ENCODE data around the gene KCNAB2.

The KCNAB2 gene

DNA sequence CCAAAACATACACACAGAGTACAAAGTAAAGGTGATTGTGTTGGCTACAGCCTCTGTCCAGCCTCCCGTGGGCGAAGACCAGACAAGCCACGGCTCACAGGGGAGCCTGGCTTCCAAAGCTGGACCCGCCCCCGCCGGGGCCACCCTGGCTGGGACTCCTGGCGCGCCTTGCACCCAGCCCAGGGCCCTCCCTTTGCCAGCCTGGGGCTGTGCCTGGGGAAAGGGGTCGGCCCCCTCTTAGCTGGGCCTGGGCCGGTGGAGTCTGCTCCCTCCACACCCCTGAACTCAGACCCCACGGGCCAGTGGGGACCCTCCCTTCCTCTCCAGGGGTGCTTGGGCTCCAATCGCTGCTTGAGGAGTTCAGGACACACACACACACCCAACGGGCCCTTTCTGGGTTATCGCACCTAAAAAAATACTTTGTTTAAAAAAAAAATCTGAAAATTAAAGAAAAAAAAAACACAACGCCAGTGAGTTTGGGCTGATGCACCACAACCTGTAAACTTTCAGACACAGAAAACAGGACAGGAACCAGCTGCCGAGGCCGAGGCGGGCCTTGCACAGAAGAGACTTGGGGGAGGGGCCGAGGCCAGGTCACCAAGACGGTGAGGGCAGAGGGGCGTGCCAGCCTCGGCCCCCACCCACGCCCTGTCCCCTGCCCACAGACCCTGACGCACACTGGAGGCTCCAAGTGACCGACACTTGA, 56.3 kb downstream of the KCNAB2 start:
- WGBS, 2 experiments: 86 to 87% methylated on average over 24 to 25 of the region's 25 CpGs
- H3K4me3 ChIP-seq (ENCODE audit: insufficient read depth, low read depth, low read length): no peak overlapping the region

DNA sequence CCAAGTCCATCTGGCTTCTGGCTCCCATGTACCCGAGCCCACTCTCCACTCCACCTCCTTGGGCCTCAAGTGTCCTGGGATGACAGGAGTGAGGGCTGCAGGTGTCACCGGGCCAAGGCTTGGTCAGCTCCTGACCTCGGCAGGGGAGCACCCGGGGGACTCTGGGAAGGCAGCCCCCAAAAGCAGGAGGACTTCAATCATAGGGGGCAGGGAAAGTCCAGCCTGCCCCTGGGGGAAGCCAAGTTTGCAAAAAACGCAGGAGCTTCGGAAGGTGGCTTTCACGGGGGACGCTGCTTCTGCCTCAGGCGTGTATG, 56.8 kb downstream of the KCNAB2 start:
- no peak overlapping the region for H3K4me3 ChIP-seq (ENCODE audit: insufficient read depth, low read depth, low read length)
- WGBS, 2 experiments: 93 to 94% methylated on average over 9 of the region's 9 CpGs
- no peaks in the 10 kb centered on the region for H3K36me3 ChIP-seq (ENCODE audit: control insufficient read depth, insufficient read depth, low read length)
- H3K4me1 ChIP-seq (ENCODE audit: control insufficient read depth, insufficient read depth, low read length): peaks cover 8% of the 10 kb centered on the region
- H3K9me3 ChIP-seq (ENCODE audit: control insufficient read depth, low read length): no peaks in the 10 kb centered on the region
- H3K27ac ChIP-seq (ENCODE audit: insufficient read depth, low read depth, low read length, poor library complexity, severe bottlenecking): no peak overlapping the region
- H3K27me3 ChIP-seq (ENCODE audit: control insufficient read depth, insufficient read depth, low read length, poor library complexity, severe bottlenecking): no peaks in the 10 kb centered on the region

More for the DNA sequence above, 56.3 kb downstream of the KCNAB2 start:
- Histone ChIP-seq H3K36me3 (ENCODE audit: control insufficient read depth, insufficient read depth, low read length) (no peaks in the 10 kb centered on the region), H3K9me3 (ENCODE audit: control insufficient read depth, low read length) (no peaks in the 10 kb centered on the region), H3K27me3 (ENCODE audit: control insufficient read depth, insufficient read depth, low read length, poor library complexity, severe bottlenecking) (no peaks in the 10 kb centered on the region), H3K27ac (ENCODE audit: insufficient read depth, low read depth, low read length, poor library complexity, severe bottlenecking) (no peak overlapping the region), H3K4me1 (ENCODE audit: control insufficient read depth, insufficient read depth, low read length) (peaks cover 8% of the 10 kb centered on the region)

DNA sequence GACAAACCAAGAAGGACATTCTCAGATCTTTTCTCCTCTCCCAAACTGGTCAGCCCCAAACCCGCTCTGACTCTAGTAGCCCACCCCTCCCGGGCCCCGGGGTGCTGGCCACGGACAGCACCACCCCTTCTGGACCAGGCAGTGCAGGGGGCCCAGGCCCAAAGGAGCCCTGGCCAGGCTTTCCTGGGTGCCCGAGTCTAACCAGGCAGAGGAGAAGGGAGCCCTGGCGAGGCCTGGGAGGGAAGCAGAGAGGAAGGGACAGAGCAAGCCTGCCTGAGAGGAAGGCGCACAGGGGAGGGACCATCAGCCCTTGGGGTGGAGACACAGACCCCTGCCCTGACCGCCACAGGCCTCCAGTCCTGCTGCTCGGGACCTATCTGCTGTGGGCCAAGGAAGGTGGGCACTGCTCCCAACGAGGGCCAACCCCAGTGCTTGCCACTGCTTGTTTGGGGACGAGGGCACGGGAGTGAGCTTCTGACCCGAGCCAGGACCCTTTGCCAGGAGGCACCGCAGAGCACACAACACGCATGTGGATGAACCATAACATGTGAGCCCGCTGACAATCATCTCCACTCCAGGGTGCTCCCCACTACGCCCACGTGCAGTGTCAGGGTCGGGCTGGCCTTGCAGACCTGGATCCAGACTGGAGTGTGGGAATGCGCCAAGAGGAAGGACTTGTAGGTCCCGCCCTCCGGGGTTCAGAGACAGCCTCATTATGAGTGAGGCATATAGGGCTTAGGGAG, 57.6 kb downstream of the KCNAB2 start:
- no peaks in the 10 kb centered on the region for H3K9me3 ChIP-seq (ENCODE audit: control insufficient read depth, low read length)
- no peak overlapping the region for H3K4me3 ChIP-seq (ENCODE audit: insufficient read depth, low read depth, low read length)
- H3K4me1 ChIP-seq (ENCODE audit: control insufficient read depth, insufficient read depth, low read length): peaks cover 8% of the 10 kb centered on the region
- WGBS, 2 experiments: 91 to 92% methylated on average over 22 of the region's 22 CpGs
- H3K36me3 ChIP-seq (ENCODE audit: control insufficient read depth, insufficient read depth, low read length): no peaks in the 10 kb centered on the region
- peaks cover under 1% of the 10 kb centered on the region for H3K27me3 ChIP-seq (ENCODE audit: control insufficient read depth, insufficient read depth, low read length, poor library complexity, severe bottlenecking)
- no peak overlapping the region for H3K27ac ChIP-seq (ENCODE audit: insufficient read depth, low read depth, low read length, poor library complexity, severe bottlenecking)

DNA sequence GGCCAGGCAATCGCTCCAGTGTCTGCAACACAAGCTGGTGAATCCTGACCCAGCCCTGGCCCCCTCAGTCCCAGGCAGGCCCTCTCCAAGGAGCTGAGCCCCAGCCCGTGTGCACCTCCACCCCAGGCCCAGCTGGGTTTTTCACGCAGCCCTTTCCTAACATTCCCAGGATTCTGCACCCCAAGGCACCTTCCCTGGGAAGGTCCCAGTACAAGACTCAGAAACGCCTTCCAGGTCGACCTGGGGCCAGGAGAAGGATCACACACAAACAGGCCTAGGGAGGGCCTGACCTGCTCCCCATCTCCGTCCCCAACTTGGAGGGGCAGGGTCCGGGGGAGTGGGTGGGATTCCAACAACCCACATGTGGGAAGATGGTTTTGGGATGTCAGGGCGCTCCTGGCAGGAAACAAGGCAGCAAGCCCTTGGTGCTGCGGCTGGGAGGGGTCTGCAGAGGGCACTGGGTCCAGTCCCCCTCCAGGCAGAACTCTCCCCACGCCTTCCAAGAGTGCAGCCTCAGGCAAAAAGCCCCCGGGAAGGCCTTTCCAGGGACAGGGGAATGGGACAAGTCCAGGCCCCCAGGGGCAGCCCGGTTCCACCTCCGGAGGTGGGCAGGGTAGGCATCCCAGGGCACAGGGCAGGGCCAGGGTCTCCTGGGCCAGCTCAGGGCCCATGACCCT, 58.3 kb downstream of the KCNAB2 start:
- Histone ChIP-seq H3K27ac (ENCODE audit: insufficient read depth, low read depth, low read length, poor library complexity, severe bottlenecking) (no peak overlapping the region), H3K9me3 (ENCODE audit: control insufficient read depth, low read length) (no peaks in the 10 kb centered on the region), H3K4me3 (ENCODE audit: insufficient read depth, low read depth, low read length) (no peak overlapping the region), H3K27me3 (ENCODE audit: control insufficient read depth, insufficient read depth, low read length, poor library complexity, severe bottlenecking) (peaks cover 5% of the 10 kb centered on the region), H3K4me1 (ENCODE audit: control insufficient read depth, insufficient read depth, low read length) (peaks cover 9% of the 10 kb centered on the region), H3K36me3 (ENCODE audit: control insufficient read depth, insufficient read depth, low read length) (no peaks in the 10 kb centered on the region)
- WGBS, 2 experiments: 89% methylated on average over 13 of the region's 13 CpGs

DNA sequence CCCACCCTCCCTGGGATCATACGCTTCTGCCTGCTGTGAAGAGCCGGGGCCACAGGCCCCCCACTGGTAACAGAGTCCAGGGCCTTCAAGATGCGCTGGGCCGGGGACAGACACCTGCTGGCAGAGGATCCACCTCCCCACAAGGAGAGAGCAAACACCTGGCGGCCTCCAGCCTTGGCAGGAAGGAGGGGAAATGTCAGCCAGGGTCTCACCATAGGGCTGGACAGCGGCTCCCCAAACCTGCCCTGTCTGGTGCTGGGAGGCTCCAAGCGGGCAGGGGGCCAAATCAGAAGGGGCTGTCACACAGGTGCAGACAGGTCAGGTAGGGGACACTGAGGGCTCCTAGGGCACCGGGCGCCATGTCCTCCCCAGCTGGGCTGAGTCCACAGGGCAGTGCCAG, 58.9 kb downstream of the KCNAB2 start:
- Histone ChIP-seq H3K9me3 (ENCODE audit: control insufficient read depth, low read length) (no peaks in the 10 kb centered on the region), H3K4me1 (ENCODE audit: control insufficient read depth, insufficient read depth, low read length) (peaks cover 11% of the 10 kb centered on the region), H3K27me3 (ENCODE audit: control insufficient read depth, insufficient read depth, low read length, poor library complexity, severe bottlenecking) (peaks cover 8% of the 10 kb centered on the region), H3K36me3 (ENCODE audit: control insufficient read depth, insufficient read depth, low read length) (no peaks in the 10 kb centered on the region), H3K4me3 (ENCODE audit: insufficient read depth, low read depth, low read length) (no peak overlapping the region), H3K27ac (ENCODE audit: insufficient read depth, low read depth, low read length, poor library complexity, severe bottlenecking) (no peak overlapping the region)
- WGBS, 2 experiments: 87% methylated on average over 9 of the region's 9 CpGs

DNA sequence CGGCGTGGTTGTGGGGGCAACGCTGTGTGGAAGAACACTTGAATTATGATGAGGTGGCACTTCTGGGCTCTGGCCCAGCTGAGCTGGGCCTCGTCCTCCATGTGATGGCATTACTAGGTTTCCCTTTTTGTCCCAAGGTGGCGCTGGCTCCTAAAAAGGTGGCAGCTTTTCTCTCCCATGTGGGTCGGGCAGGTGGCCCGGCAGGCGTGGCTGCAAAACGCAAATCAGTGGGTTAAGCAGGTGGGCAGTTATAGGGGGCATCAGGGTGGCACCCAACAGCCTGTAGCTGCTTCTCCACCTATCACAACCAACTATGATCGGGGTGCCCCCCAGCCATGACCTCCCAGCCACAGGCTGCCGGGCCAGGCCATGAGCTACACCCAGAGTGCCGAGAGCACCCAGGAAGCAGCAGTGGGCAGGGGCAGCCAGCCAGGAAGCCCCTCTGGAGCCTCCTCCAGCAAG, 59.6 kb downstream of the KCNAB2 start:
- H3K4me1 ChIP-seq (ENCODE audit: control insufficient read depth, insufficient read depth, low read length): peaks cover 11% of the 10 kb centered on the region
- 90% methylated on average over 12 of the region's 12 CpGs for WGBS, 2 experiments
- no peak overlapping the region for H3K4me3 ChIP-seq (ENCODE audit: insufficient read depth, low read depth, low read length)
- peaks cover 8% of the 10 kb centered on the region for H3K27me3 ChIP-seq (ENCODE audit: control insufficient read depth, insufficient read depth, low read length, poor library complexity, severe bottlenecking)
- H3K36me3 ChIP-seq (ENCODE audit: control insufficient read depth, insufficient read depth, low read length): no peaks in the 10 kb centered on the region
- H3K9me3 ChIP-seq (ENCODE audit: control insufficient read depth, low read length): no peaks in the 10 kb centered on the region
- no peak overlapping the region for H3K27ac ChIP-seq (ENCODE audit: insufficient read depth, low read depth, low read length, poor library complexity, severe bottlenecking)

DNA sequence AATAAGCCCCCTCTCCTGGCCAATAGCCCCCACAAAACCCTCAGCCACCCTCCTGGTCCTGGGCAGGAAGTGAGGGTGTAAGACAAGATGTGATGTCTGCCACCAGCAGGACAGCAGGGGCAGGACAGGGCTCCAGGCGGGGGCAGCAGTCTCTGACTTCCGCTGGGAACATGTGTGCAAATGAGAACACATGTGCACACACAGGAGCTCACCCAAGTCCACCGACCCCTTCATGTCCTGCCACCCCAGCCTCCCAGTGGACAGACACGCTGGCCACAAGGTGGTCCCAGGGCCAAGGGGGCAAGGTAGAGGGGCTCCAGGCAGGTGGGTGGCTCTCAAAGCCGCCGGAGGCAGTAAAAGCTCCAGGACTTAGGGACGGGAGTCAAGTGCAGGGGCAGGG, 60.1 kb downstream of the KCNAB2 start:
- peaks cover 8% of the 10 kb centered on the region for H3K27me3 ChIP-seq (ENCODE audit: control insufficient read depth, insufficient read depth, low read length, poor library complexity, severe bottlenecking)
- no peak overlapping the region for H3K27ac ChIP-seq (ENCODE audit: insufficient read depth, low read depth, low read length, poor library complexity, severe bottlenecking)
- 89 to 90% methylated on average over 7 of the region's 7 CpGs for WGBS, 2 experiments
- no peaks in the 10 kb centered on the region for H3K9me3 ChIP-seq (ENCODE audit: control insufficient read depth, low read length)
- H3K4me1 ChIP-seq (ENCODE audit: control insufficient read depth, insufficient read depth, low read length): peaks cover 11% of the 10 kb centered on the region
- H3K4me3 ChIP-seq (ENCODE audit: insufficient read depth, low read depth, low read length): no peak overlapping the region
- no peaks in the 10 kb centered on the region for H3K36me3 ChIP-seq (ENCODE audit: control insufficient read depth, insufficient read depth, low read length)

DNA sequence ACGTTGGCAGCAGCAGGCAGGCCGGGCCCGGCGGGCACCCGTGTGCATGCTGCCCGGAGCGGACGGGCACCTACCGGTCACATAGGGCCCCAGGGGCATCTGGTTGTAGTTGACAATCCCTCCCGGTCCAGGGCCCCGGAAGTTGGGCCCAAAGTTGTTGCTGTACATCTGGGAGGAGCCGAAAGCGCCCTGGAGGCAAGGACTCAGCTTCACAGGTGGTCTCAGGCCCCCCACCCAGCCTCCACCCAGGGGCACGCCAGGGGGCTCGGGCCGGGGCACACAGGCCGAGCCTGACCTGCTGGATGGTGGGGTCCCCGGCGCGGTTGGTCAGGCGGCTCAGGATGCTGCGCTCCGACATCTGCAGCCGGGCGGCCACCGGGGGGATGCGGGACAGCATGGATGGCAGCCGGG, 60.6 kb downstream of the KCNAB2 start:
- Histone ChIP-seq H3K27me3 (ENCODE audit: control insufficient read depth, insufficient read depth, low read length, poor library complexity, severe bottlenecking) (peaks cover 8% of the 10 kb centered on the region), H3K27ac (ENCODE audit: insufficient read depth, low read depth, low read length, poor library complexity, severe bottlenecking) (no peak overlapping the region), H3K9me3 (ENCODE audit: control insufficient read depth, low read length) (no peaks in the 10 kb centered on the region), H3K36me3 (ENCODE audit: control insufficient read depth, insufficient read depth, low read length) (no peaks in the 10 kb centered on the region), H3K4me3 (ENCODE audit: insufficient read depth, low read depth, low read length) (no peak overlapping the region), H3K4me1 (ENCODE audit: control insufficient read depth, insufficient read depth, low read length) (peaks cover 6% of the 10 kb centered on the region)
- WGBS, 2 experiments: 93 to 94% methylated on average over 28 of the region's 28 CpGs

DNA sequence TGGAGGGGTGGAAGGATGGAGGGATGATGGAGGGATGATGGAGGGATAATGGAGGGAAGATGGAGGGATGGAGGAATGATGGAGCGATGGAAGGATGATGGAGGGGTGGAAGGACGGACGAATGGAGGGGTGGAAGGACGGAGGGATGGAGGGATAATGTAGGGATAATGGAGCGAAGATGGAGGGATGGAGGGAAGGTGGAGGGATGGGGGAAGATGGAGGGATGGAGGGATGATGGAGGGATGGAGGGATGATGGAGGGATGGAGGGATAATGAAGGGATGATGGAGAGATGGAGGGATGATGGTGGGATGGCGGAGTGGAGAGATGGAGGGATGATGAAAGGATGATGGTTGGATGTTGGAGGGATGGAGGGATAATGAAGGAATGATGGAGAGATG, 61.3 kb downstream of the KCNAB2 start:
- H3K4me3 ChIP-seq (ENCODE audit: insufficient read depth, low read depth, low read length): no peak overlapping the region
- WGBS, 2 experiments: 94 to 95% methylated on average over 6 of the region's 6 CpGs

More for the DNA sequence above, 61.3 kb downstream of the KCNAB2 start:
- no peaks in the 10 kb centered on the region for H3K9me3 ChIP-seq (ENCODE audit: control insufficient read depth, low read length)
- H3K36me3 ChIP-seq (ENCODE audit: control insufficient read depth, insufficient read depth, low read length): no peaks in the 10 kb centered on the region
- peaks cover 8% of the 10 kb centered on the region for H3K27me3 ChIP-seq (ENCODE audit: control insufficient read depth, insufficient read depth, low read length, poor library complexity, severe bottlenecking)
- H3K4me1 ChIP-seq (ENCODE audit: control insufficient read depth, insufficient read depth, low read length): peaks cover 3% of the 10 kb centered on the region
- no peak overlapping the region for H3K27ac ChIP-seq (ENCODE audit: insufficient read depth, low read depth, low read length, poor library complexity, severe bottlenecking)

Data from ectodermal cell (in vitro differentiated cells).